Stimulated activated CD8-positive, alpha-beta memory T cell treated with anti-CD3 and anti-CD28 coated beads, Interleukin-15, amount 100 ng/mL, for 4 hours (primary cell): ENCODE data around the gene STK11.

Experiments used
- DNase-seq, 2 donors: peaks; one replicate each; pipeline ENCODE4 v3.0.0-alpha.2; 2020; ENCODE audit warnings: low read depth in 2 of 2

Gene STK11

GRCh38 chr19:1205114-1206099, at the start of gene STK11:
STK11 (plus strand) TSS chr19:1205778; CDS start chr19:1206914, 1,136 bp downstream.
- DNase-seq = peak; percentile 97 to 100

DNA sequence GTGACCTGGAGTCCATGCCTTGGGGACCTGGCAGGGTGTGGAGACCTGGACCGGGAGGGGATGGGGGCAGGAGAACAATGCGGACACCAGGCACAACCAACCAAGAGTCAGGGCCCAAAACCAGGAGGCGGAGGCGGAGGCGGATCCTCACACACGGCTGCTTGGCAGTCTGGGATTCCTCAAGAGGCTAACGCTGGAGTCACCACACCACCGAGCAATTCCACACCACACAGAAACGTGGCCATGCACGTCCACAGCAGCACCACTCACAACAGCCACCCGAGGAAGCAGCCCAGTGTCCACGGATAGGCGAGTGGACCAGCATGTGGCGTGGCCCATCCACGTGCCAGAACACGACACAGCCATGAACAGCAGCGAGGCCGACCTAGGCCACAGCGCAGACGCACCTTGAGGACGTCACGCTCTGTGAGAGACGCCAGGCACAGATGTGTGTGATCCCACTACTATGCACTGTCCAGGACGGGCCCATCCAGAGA, 49.2 kb upstream of the STK11 start:
- DNase-seq = no peak

GRCh38 chr19:1156830-1157615, 48.6 kb upstream of the STK11 start:
- no peak for DNase-seq

- DNase-seq = no peak
Measured at GRCh38 chr19:1157931-1158884, 47.4 kb upstream of the STK11 start.

GRCh38 chr19:1158885-1159448, 46.6 kb upstream of the STK11 start:
- no peak for DNase-seq

DNA sequence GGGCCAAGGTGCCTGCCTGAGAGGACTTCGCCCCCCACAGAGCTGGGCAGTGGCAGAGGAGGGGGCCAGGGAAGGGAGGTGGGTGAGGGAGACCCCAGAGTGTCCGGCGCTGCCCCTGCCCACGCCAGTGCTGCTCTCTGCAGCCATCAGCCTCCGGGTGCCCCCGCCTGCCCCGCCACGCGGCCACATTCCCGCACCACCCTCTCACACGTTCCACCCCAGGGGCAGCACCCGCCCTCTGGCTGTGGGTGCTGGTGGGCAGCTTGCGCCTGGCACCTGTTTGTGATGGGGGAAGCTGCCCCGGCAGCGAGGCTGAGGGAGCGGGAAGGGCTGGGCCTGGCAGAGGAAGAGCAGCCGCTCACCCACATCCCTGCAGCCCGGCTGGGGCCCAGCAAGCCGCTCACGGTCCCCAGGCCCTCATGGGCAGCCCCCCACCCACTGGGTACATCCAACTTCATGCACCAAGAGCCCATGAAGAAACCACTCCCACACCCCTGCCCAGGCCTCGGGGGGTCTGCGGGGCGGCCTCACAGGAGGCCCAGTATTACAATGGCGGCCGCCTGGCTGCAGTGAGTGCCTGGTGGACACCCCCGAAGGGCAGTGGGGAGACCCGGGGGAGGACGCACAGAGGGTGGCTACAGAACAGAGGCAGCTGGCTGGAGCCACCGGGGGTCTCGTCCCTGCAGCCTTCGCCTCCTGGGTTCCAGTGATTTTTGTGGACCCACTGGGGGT, 45.5 kb upstream of the STK11 start:
- DNase-seq = no peak

GRCh38 chr19:1161716-1162115, 43.9 kb upstream of the STK11 start:
- DNase-seq = no peak

GRCh38 chr19:1162404-1163282, 42.9 kb upstream of the STK11 start:
- no peak for DNase-seq

DNA sequence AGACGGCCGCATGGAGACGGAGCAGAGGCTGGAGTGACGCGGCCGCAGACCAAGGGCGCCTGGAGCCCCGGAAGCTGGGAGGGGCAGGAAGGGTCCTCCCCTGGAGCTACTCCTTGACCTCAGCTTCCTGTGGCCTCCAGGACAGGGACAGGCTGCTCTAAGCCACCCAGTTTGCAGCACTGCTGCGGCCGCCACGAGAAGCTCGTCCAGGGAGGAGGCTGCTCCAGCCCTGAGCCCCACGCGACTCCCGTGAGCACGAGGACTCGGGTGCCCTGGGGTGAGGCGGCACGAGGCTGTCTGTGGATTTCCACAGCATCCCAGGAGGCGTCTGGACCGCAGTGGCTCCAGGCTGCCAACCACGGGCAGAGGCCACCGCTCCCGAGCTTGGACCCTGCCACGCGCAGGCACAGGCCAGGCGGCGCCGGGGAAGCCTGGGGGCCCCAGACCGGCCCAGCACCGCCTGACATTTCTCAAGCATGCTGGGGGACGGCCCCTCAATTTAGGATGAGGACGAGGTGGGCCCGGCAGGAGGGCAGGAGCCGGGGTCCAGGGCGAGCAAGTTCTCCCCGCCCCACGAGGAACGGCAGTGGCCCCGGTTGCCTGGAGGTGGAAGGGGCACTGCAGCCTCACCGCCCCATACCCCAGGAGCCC, 42.2 kb upstream of the STK11 start:
- DNase-seq = no peak

- no peak for DNase-seq
Measured at GRCh38 chr19:1163934-1164683, 41.5 kb upstream of the STK11 start.

DNA sequence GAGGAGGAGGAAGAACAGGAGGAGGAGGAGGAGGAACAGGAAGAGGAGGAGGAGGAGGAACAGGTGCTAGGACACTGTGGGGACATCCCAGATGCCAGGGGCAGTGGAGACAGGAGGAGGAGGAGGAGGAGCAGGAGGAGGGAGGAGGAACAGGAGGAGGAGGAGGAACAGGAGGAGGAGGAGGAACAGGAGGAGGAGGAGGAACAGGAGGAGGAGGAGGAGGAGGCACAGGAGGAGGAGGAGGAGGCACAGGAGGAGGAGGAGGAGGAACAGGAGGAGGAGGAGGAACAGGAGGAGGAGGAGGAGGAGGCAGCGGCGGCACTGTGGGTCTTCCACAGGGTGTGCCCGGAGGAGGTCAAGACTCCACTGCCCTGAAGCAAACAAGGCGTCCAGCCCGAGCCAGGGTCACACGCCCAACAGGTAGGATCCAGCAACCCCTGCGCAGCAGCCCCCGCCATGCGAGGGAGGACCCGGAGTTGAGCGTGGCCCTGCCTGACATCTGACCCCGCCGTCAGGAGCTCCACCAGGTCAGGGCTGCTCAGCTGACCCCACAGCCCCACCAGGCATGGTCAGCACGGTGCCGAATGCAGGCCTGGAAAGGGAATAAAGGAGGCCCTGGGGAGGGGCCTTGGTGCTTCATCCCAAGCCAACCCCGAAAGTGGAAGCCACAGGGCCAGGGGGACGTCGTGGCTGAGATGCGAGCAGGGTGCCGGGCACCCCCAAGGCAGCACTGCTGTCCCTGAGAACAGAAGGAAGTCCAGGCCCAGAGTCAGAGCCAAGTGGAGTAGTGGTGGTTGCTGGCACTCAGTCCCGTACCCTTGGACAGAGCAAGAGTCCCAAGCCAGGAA, 40.7 kb upstream of the STK11 start:
- no peak for DNase-seq

GRCh38 chr19:1166872-1167573, 38.6 kb upstream of the STK11 start:
- no peak for DNase-seq

DNA sequence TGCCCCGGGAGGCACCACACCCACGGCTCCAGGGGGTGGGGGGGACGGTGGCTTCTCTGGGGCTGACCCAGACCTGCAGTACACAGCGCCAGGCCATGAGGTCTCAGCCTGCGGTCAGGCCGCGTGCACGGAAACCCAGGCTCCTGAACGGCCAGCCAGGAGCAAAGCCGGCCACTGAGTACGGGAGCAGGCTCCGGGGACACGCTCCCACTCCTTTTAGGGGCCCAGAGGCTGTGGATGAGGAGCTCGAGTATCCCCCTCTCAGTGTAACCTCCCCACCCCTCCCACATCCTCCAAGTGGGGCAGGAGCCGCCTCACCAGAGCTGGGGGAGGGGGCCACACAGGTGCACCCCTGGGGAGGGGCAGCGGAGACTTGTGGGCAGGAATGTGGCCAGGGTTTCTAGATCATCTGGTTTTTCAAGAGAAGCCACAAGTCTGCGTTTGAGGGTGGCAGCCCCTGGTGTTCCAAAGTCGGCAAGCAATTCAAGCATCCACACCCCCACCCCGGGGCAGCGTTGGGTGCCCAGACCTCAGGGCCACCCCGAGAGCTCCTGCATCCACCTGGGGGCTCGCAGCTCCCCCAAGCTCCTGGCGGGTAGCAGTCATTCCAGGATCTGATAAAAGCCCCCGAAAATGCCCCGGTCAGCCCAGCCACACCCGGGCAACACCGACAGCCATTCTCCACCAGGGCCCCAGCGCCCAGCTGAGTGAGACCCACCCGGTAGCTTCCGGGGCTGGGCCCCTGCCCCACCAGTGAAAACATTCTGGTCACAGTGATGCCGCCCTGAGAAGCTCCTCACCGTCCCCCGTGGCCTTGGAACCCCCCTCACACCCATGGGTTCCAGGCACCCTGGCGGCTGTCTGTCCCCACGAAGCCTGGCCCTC, 37.6 kb upstream of the STK11 start:
- no peak for DNase-seq

- no peak for DNase-seq
Measured at GRCh38 chr19:1168572-1169410, 36.8 kb upstream of the STK11 start.

DNA sequence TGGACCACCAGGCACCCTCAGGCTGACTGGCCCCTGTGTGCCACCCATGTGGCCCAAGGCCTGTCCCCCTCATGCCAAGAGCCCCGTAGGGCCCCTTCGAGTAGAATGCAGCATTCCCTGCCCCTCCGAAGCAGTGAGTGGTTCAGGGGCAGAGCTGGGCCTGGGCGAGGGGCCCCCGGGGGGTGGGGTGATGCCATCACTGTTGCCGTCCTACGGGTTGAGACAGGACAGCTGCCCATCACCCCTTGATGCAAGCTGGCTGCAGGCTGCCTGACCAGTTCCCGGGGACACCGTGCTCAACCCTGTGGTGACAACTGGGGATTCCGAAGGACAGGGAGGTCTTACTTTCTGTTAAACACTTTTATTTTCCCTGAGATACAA, 36.2 kb upstream of the STK11 start:
- DNase-seq = no peak
